Activated T-cell treated with anti-CD3 and anti-CD28 coated beads, Interleukin-2, amount 50 U/mL, for 24 hours (primary cell): ENCODE measurements around the gene BACH1.
"Not testable (repeated sequence)": the region's sequence is repeated elsewhere in the genome, so short reads cannot be mapped to it uniquely, and the experiment has no call there.

ENCODE experiments used
- DNase-seq: peaks from one replicate; pipeline ENCODE4 v3.0.0-alpha.2; 2020
- H3K27ac Mint-ChIP-seq: 2 replicates; pipeline ENCODE4 v1.8.0; 2020; ENCODE audit warnings: mild to moderate bottlenecking, mixed read lengths
- H3K27me3 Mint-ChIP-seq: 2 replicates; pipeline ENCODE4 v1.8.0; 2020; ENCODE audit warnings: mixed read lengths
- H3K36me3 Mint-ChIP-seq: 2 replicates; pipeline ENCODE4 v1.8.0; 2020; ENCODE audit warnings: low read depth, mixed read lengths
- H3K4me1 Mint-ChIP-seq: 2 replicates; pipeline ENCODE4 v1.8.0; 2020; ENCODE audit warnings: low read depth, mixed read lengths
- H3K4me3 Mint-ChIP-seq: 2 replicates; pipeline ENCODE4 v1.8.0; 2020; ENCODE audit warnings: mild to moderate bottlenecking, moderate library complexity, mixed read lengths
- H3K9me3 Mint-ChIP-seq: 2 replicates; pipeline ENCODE4 v1.8.0; 2020; ENCODE audit warnings: mixed read lengths

The BACH1 gene

GRCh38 chr21:29271927-29272333 lies 26.8 kb upstream of the BACH1 start:
- H3K27me3 Mint-ChIP-seq = peaks cover 4% of the 10 kb centered on the region
- no peaks in the 10 kb centered on the region for H3K4me1 Mint-ChIP-seq
- peaks cover 2% of the 10 kb centered on the region for H3K9me3 Mint-ChIP-seq
- no peak overlapping the region for H3K4me3 Mint-ChIP-seq
- DNase-seq = no peak
- no peaks in the 10 kb centered on the region for H3K36me3 Mint-ChIP-seq
- H3K27ac Mint-ChIP-seq = no peak overlapping the region

- no peaks in the 10 kb centered on the region for H3K4me1 Mint-ChIP-seq
- no peak overlapping the region for H3K4me3 Mint-ChIP-seq
- no peak for DNase-seq
- no peaks in the 10 kb centered on the region for H3K36me3 Mint-ChIP-seq
- no peak overlapping the region for H3K27ac Mint-ChIP-seq
- peaks cover 10% of the 10 kb centered on the region for H3K27me3 Mint-ChIP-seq
- H3K9me3 Mint-ChIP-seq = peaks cover 7% of the 10 kb centered on the region
These were observed 21.3 kb upstream of the BACH1 start for GRCh38 chr21:29277442-29277841.

- H3K4me3 Mint-ChIP-seq = no peak overlapping the region
- no peaks in the 10 kb centered on the region for H3K4me1 Mint-ChIP-seq
- no peak overlapping the region for H3K27ac Mint-ChIP-seq
- no peak for DNase-seq
- peaks cover 10% of the 10 kb centered on the region for H3K27me3 Mint-ChIP-seq
- H3K9me3 Mint-ChIP-seq = peaks cover 7% of the 10 kb centered on the region
- no peaks in the 10 kb centered on the region for H3K36me3 Mint-ChIP-seq
These were observed 19.2 kb upstream of the BACH1 start for GRCh38 chr21:29279558-29279957.

GRCh38 chr21:29281801-29282200 lies 16.9 kb upstream of the BACH1 start:
- DNase-seq, H3K27ac Mint-ChIP-seq, H3K4me1 Mint-ChIP-seq, H3K9me3 Mint-ChIP-seq, H3K27me3 Mint-ChIP-seq, H3K36me3 Mint-ChIP-seq, H3K4me3 Mint-ChIP-seq: not testable (repeated sequence)

- no peak for DNase-seq
- Mint-ChIP-seq H3K4me3 (no peak overlapping the region), H3K27me3 (no peaks in the 10 kb centered on the region), H3K4me1 (peaks cover 3% of the 10 kb centered on the region), H3K9me3 (no peaks in the 10 kb centered on the region), H3K36me3 (no peaks in the 10 kb centered on the region), H3K27ac (no peak overlapping the region)
These were observed 11.3 kb upstream of the BACH1 start for GRCh38 chr21:29287383-29287782.

- peaks cover 3% of the 10 kb centered on the region for H3K4me1 Mint-ChIP-seq
- H3K9me3 Mint-ChIP-seq = no peaks in the 10 kb centered on the region
- no peak overlapping the region for H3K27ac Mint-ChIP-seq
- no peaks in the 10 kb centered on the region for H3K27me3 Mint-ChIP-seq
- DNase-seq = no peak
- no peak overlapping the region for H3K4me3 Mint-ChIP-seq
- H3K36me3 Mint-ChIP-seq = no peaks in the 10 kb centered on the region
These were observed 10.5 kb upstream of the BACH1 start for GRCh38 chr21:29288239-29288638.

- DNase-seq = no peak
- no peaks in the 10 kb centered on the region for H3K27me3 Mint-ChIP-seq
- peaks cover 11% of the 10 kb centered on the region for H3K4me1 Mint-ChIP-seq
- no peaks in the 10 kb centered on the region for H3K9me3 Mint-ChIP-seq
- H3K4me3 Mint-ChIP-seq = no peak overlapping the region
- H3K27ac Mint-ChIP-seq = no peak overlapping the region
- H3K36me3 Mint-ChIP-seq = no peaks in the 10 kb centered on the region
These were observed 9.4 kb upstream of the BACH1 start for GRCh38 chr21:29289317-29289716.

- H3K4me3 Mint-ChIP-seq = no peak overlapping the region
- peaks cover 2% of the 10 kb centered on the region for H3K36me3 Mint-ChIP-seq
- H3K27me3 Mint-ChIP-seq = no peaks in the 10 kb centered on the region
- no peak for DNase-seq
- peaks cover under 1% of the 10 kb centered on the region for H3K9me3 Mint-ChIP-seq
- no peak overlapping the region for H3K27ac Mint-ChIP-seq
- H3K4me1 Mint-ChIP-seq = peaks cover 20% of the 10 kb centered on the region
These were observed 8.5 kb upstream of the BACH1 start for GRCh38 chr21:29290240-29290639.

GRCh38 chr21:29293495-29293894 lies 5.2 kb upstream of the BACH1 start:
- DNase-seq = no peak
- H3K36me3 Mint-ChIP-seq = peaks cover 6% of the 10 kb centered on the region
- H3K4me1 Mint-ChIP-seq = peaks cover 36% of the 10 kb centered on the region
- peaks cover 6% of the 10 kb centered on the region for H3K27me3 Mint-ChIP-seq
- no peak overlapping the region for H3K27ac Mint-ChIP-seq
- H3K9me3 Mint-ChIP-seq = peaks cover 12% of the 10 kb centered on the region
- H3K4me3 Mint-ChIP-seq = no peak overlapping the region

GRCh38 chr21:29295066-29295650 lies 3.6 kb upstream of the BACH1 start:
- H3K36me3 Mint-ChIP-seq = peaks cover 15% of the 10 kb centered on the region
- peaks cover 46% of the 10 kb centered on the region for H3K4me1 Mint-ChIP-seq
- no peak overlapping the region for H3K4me3 Mint-ChIP-seq
- H3K27me3 Mint-ChIP-seq = peaks cover 6% of the 10 kb centered on the region
- no peak for DNase-seq
- H3K9me3 Mint-ChIP-seq = peaks cover 12% of the 10 kb centered on the region
- H3K27ac Mint-ChIP-seq = peak overlapping the region; percentile 19

GRCh38 chr21:29296446-29296845 lies 2.3 kb upstream of the BACH1 start:
- Mint-ChIP-seq H3K27ac (no peak overlapping the region), H3K4me1 (peaks cover 58% of the 10 kb centered on the region), H3K4me3 (no peak overlapping the region), H3K27me3 (peaks cover 6% of the 10 kb centered on the region), H3K9me3 (peaks cover 12% of the 10 kb centered on the region), H3K36me3 (peaks cover 18% of the 10 kb centered on the region)
- DNase-seq = no peak

GRCh38 chr21:29297483-29298347 lies 1.0 kb upstream of the BACH1 start:
- DNase-seq = no peak
- H3K4me1 Mint-ChIP-seq = peaks cover 70% of the 10 kb centered on the region
- peak overlapping the region; percentile 31 for H3K27ac Mint-ChIP-seq

GRCh38 chr21:29299046-29299915 lies 559 bp downstream of the BACH1 start:
- Mint-ChIP-seq H3K4me3 (peak overlapping the region; percentile 84), H3K9me3 (peaks cover 12% of the 10 kb centered on the region), H3K27ac (peak overlapping the region; percentile 95), H3K27me3 (peaks cover 6% of the 10 kb centered on the region), H3K4me1 (peaks cover 76% of the 10 kb centered on the region), H3K36me3 (peaks cover 21% of the 10 kb centered on the region)
- DNase-seq = peak; percentile 85

More at GRCh38 chr21:29297483-29298347, 1.0 kb upstream of the BACH1 start:
- H3K27me3 Mint-ChIP-seq = peaks cover 6% of the 10 kb centered on the region
- peak overlapping the region; percentile 60 for H3K4me3 Mint-ChIP-seq
- peaks cover 18% of the 10 kb centered on the region for H3K36me3 Mint-ChIP-seq
- peaks cover 12% of the 10 kb centered on the region for H3K9me3 Mint-ChIP-seq

- Mint-ChIP-seq H3K4me1 (peaks cover 76% of the 10 kb centered on the region), H3K27me3 (peaks cover 6% of the 10 kb centered on the region), H3K27ac (peak overlapping the region; percentile 95), H3K9me3 (peaks cover 12% of the 10 kb centered on the region), H3K4me3 (peak overlapping the region; percentile 84), H3K36me3 (peaks cover 19% of the 10 kb centered on the region)
- peak; percentile 60 for DNase-seq
These were observed 1.4 kb downstream of the BACH1 start for GRCh38 chr21:29299916-29300806.
